ENCODE data around the gene CELSR1.

CELSR1 gene

GRCh38 chr22:46376908-46377524 is 160.4 kb downstream of the CELSR1 start:
- H3K4me1 ChIP-seq (ENCODE audit: low read length): no peaks in the 10 kb centered on the region
- no peak overlapping the region for H3K4me2 ChIP-seq (ENCODE audit: low read length)
- no peak overlapping the region for H3K27ac ChIP-seq (ENCODE audit: low read length)
- H3K4me3 ChIP-seq (ENCODE audit: low read length): no peak overlapping the region
- no peaks in the 10 kb centered on the region for H3K36me3 ChIP-seq (replicated peaks; ENCODE audit: low read depth, low read length)
- no peaks in the 10 kb centered on the region for H3K9me3 ChIP-seq (ENCODE audit: insufficient read depth, low read length)
- no peaks in the 10 kb centered on the region for H3K79me2 ChIP-seq (ENCODE audit: low read length)
- H3K27me3 ChIP-seq (ENCODE audit: low read depth, low read length): no peaks in the 10 kb centered on the region
- TF ChIP-seq CTCF (IDR thresholded peaks at IDR 0.05; ENCODE audit: low read depth, low read length): no peak
- TF ChIP-seq EZH2phosphoT487 (IDR thresholded peaks at IDR 0.05; ENCODE audit: low read depth): no peak
- H3K9ac ChIP-seq (ENCODE audit: low read length): no peak overlapping the region
- H4K20me1 ChIP-seq (ENCODE audit: insufficient read depth, low read length): no peaks in the 10 kb centered on the region
- no peak overlapping the region for H2AFZ ChIP-seq (ENCODE audit: low read depth, low read length)

DNA sequence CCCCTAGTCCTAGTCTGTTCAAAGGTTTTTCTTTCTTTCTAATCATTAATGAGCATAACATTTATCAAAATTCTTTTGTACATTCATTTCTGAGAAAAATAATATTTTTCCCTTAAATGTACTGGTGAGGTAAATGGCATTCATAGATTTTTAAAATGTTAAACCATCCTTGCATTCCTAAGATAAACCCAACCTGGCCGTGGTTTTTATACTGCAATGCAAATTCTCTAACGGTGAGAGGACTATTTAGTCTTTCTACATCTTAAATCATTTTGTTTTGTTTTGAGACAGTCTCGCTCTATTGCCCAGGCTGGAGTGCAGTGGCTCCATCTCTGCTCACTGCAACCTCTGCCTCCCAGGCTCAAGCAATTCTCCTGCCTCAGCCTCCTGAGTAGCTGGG is 161.3 kb downstream of the CELSR1 start:
- no peaks in the 10 kb centered on the region for H3K79me2 ChIP-seq (ENCODE audit: low read length)
- H3K9ac ChIP-seq (ENCODE audit: low read length): no peak overlapping the region
- H3K27ac ChIP-seq (ENCODE audit: low read length): no peak overlapping the region
- TF ChIP-seq CTCF (IDR thresholded peaks at IDR 0.05; ENCODE audit: low read depth, low read length) (no peak), EZH2phosphoT487 (IDR thresholded peaks at IDR 0.05; ENCODE audit: low read depth) (no peak)
- H4K20me1 ChIP-seq (ENCODE audit: insufficient read depth, low read length): no peaks in the 10 kb centered on the region
- H3K27me3 ChIP-seq (ENCODE audit: low read depth, low read length): 0 out of 2 replicates have a peak, but pooled peaks cover 3% of the 10 kb centered on the region
- no peak overlapping the region for H3K4me3 ChIP-seq (ENCODE audit: low read length)
- H2AFZ ChIP-seq (ENCODE audit: low read depth, low read length): no peak overlapping the region
- no peak overlapping the region for H3K4me2 ChIP-seq (ENCODE audit: low read length)
- no peaks in the 10 kb centered on the region for H3K36me3 ChIP-seq (replicated peaks; ENCODE audit: low read depth, low read length)
- no peaks in the 10 kb centered on the region for H3K4me1 ChIP-seq (ENCODE audit: low read length)
- H3K9me3 ChIP-seq (ENCODE audit: insufficient read depth, low read length): no peaks in the 10 kb centered on the region

- Histone ChIP-seq H3K4me1 (ENCODE audit: low read length) (no peaks in the 10 kb centered on the region), H3K9ac (ENCODE audit: low read length) (no peak overlapping the region), H3K4me2 (ENCODE audit: low read length) (no peak overlapping the region), H3K27ac (ENCODE audit: low read length) (no peak overlapping the region), H3K79me2 (ENCODE audit: low read length) (no peaks in the 10 kb centered on the region), H2AFZ (ENCODE audit: low read depth, low read length) (no peak overlapping the region), H4K20me1 (ENCODE audit: insufficient read depth, low read length) (no peaks in the 10 kb centered on the region), H3K27me3 (ENCODE audit: low read depth, low read length) (peaks cover 13% of the 10 kb centered on the region; the same call in 1 of the 2 replicates), H3K4me3 (ENCODE audit: low read length) (no peak overlapping the region), H3K9me3 (ENCODE audit: insufficient read depth, low read length) (no peaks in the 10 kb centered on the region), H3K36me3 (replicated peaks; ENCODE audit: low read depth, low read length) (no peaks in the 10 kb centered on the region)
- no peak for TF ChIP-seq EZH2phosphoT487 (IDR thresholded peaks at IDR 0.05; ENCODE audit: low read depth)
- no peak for TF ChIP-seq CTCF (IDR thresholded peaks at IDR 0.05; ENCODE audit: low read depth, low read length)
Observed at GRCh38 chr22:46374663-46375474, 162.6 kb downstream of the CELSR1 start.

- no peak for TF ChIP-seq CTCF (IDR thresholded peaks at IDR 0.05; ENCODE audit: low read depth, low read length)
- Histone ChIP-seq H3K27me3 (ENCODE audit: low read depth, low read length) (peaks cover 13% of the 10 kb centered on the region; the same call in 1 of the 2 replicates), H3K79me2 (ENCODE audit: low read length) (no peaks in the 10 kb centered on the region), H3K4me1 (ENCODE audit: low read length) (no peaks in the 10 kb centered on the region), H2AFZ (ENCODE audit: low read depth, low read length) (no peak overlapping the region), H3K9me3 (ENCODE audit: insufficient read depth, low read length) (no peaks in the 10 kb centered on the region), H4K20me1 (ENCODE audit: insufficient read depth, low read length) (no peaks in the 10 kb centered on the region), H3K36me3 (replicated peaks; ENCODE audit: low read depth, low read length) (no peaks in the 10 kb centered on the region), H3K4me2 (ENCODE audit: low read length) (no peak overlapping the region), H3K4me3 (ENCODE audit: low read length) (no peak overlapping the region), H3K9ac (ENCODE audit: low read length) (no peak overlapping the region), H3K27ac (ENCODE audit: low read length) (no peak overlapping the region)
Observed at GRCh38 chr22:46373921-46374662, 163.3 kb downstream of the CELSR1 start.

All from OCI-LY3 (cell line).